Mesenchymal stem cell (in vitro differentiated cells and primary cell): ENCODE data around the gene PIP4K2A.
A peak's percentile ranks its signal among the peaks of the same experiment; 100 is the strongest.

Experiments used
- DNase-seq: peaks from one replicate; pipeline ENCODE4 v3.0.0-alpha.2; 2013
- H2AFZ ChIP-seq: one replicate; pipeline ENCODE4 v1.6.1; 2013; ENCODE audit warnings: low read depth, mild to moderate bottlenecking, control low read depth, inconsistent platforms, low read length, moderate library complexity
- H2AK5ac ChIP-seq: 2 replicates; pipeline ENCODE4 v1.6.1; 2013; ENCODE audit warnings: low read length, moderate library complexity, mild to moderate bottlenecking, inconsistent platforms; ENCODE audit not compliant: severe bottlenecking
- H2BK120ac ChIP-seq: one replicate; pipeline ENCODE4 v1.6.1; 2013; ENCODE audit warnings: low read depth, mild to moderate bottlenecking, inconsistent platforms, low read length, moderate library complexity
- H2BK12ac ChIP-seq, 2 experiments: one replicate each; pipeline ENCODE4 v1.6.1; 2013; ENCODE audit warnings: inconsistent platforms in 2 of 2, low read length in 2 of 2, mild to moderate bottlenecking in 2 of 2, moderate library complexity in 2 of 2, control low read depth in 1 of 2
- H2BK15ac ChIP-seq: one replicate; pipeline ENCODE4 v1.6.1; 2013; ENCODE audit warnings: mild to moderate bottlenecking, low read depth, inconsistent platforms; ENCODE audit not compliant: poor library complexity, severe bottlenecking
- H2BK5ac ChIP-seq: 2 replicates; pipeline ENCODE4 v1.6.1; 2013; ENCODE audit warnings: low read depth, mild to moderate bottlenecking, low read length, control low read depth, inconsistent platforms; ENCODE audit not compliant: poor library complexity, severe bottlenecking
- H3K14ac ChIP-seq, 2 experiments: one replicate each; pipeline ENCODE4 v1.6.1; 2013; ENCODE audit warnings: inconsistent platforms in 2 of 2, low read length in 2 of 2, control low read depth in 1 of 2, mild to moderate bottlenecking in 1 of 2, moderate library complexity in 1 of 2
- H3K18ac ChIP-seq, 2 experiments: one replicate each; pipeline ENCODE4 v1.6.1; 2013; ENCODE audit warnings: inconsistent platforms in 2 of 2, low read length in 2 of 2, control low read depth in 1 of 2, low read depth in 1 of 2, mild to moderate bottlenecking in 1 of 2
- H3K23ac ChIP-seq, 2 experiments: one replicate each; pipeline ENCODE4 v1.6.1; 2013; ENCODE audit warnings: inconsistent platforms in 2 of 2, low read length in 2 of 2, mild to moderate bottlenecking in 2 of 2, moderate library complexity in 2 of 2, control low read depth in 1 of 2
- H3K27ac ChIP-seq: 2 replicates; pipeline ENCODE4 v1.5.1; 2013; ENCODE audit warnings: mild to moderate bottlenecking, moderate library complexity, low read length, control low read depth, inconsistent platforms; ENCODE audit not compliant: poor library complexity, severe bottlenecking
- H3K27me3 ChIP-seq, 2 experiments: 2 replicates each; pipeline versions ENCODE4 v1.6.1 to v1.7.0; 2013; ENCODE audit warnings: low read length in 2 of 2, mild to moderate bottlenecking in 2 of 2, moderate library complexity in 2 of 2, control low read depth in 1 of 2, inconsistent platforms in 1 of 2; ENCODE audit not compliant: control insufficient read depth in 1 of 2, insufficient read depth in 1 of 2
- H3K36me3 ChIP-seq, 2 experiments: 2 replicates each; pipeline versions ENCODE4 v1.6.1 to v1.7.0; 2013; ENCODE audit warnings: low read length in 2 of 2, control low read depth in 1 of 2, inconsistent platforms in 1 of 2, low read depth in 1 of 2, mild to moderate bottlenecking in 1 of 2; ENCODE audit not compliant: insufficient read depth in 2 of 2, control insufficient read depth in 1 of 2
- H3K4ac ChIP-seq, 2 experiments: one replicate each; pipeline ENCODE4 v1.6.1; 2013; ENCODE audit warnings: inconsistent platforms in 2 of 2, low read length in 2 of 2, mild to moderate bottlenecking in 2 of 2, moderate library complexity in 2 of 2, control low read depth in 1 of 2, low read depth in 1 of 2
- H3K4me1 ChIP-seq: 2 replicates; pipeline ENCODE4 v1.6.1; 2013; ENCODE audit warnings: low read depth, low read length, control low read depth; ENCODE audit not compliant: control insufficient read depth, insufficient read depth
- H3K4me2 ChIP-seq: 2 replicates; pipeline ENCODE4 v1.6.1; 2013; ENCODE audit warnings: low read length, mild to moderate bottlenecking, inconsistent platforms; ENCODE audit not compliant: poor library complexity, severe bottlenecking
- H3K4me3 ChIP-seq, 2 experiments: 2 replicates each; pipeline versions ENCODE4 v1.5.1 to v1.7.0; 2013; ENCODE audit warnings: low read length in 2 of 2, mild to moderate bottlenecking in 2 of 2, control low read depth in 1 of 2, low read depth in 1 of 2; ENCODE audit not compliant: insufficient read depth in 1 of 2
- H3K79me1 ChIP-seq: replicated peaks from 2 replicates; pipeline ENCODE4 v1.6.1; 2013; ENCODE audit warnings: mild to moderate bottlenecking, control low read depth, low read length, inconsistent platforms; ENCODE audit not compliant: poor library complexity, severe bottlenecking
- H3K9ac ChIP-seq: 2 replicates; pipeline ENCODE4 v1.7.0; 2013; ENCODE audit warnings: mild to moderate bottlenecking, low read length, moderate library complexity
- H3K9me3 ChIP-seq: 2 replicates; pipeline ENCODE4 v1.7.0; 2013; ENCODE audit warnings: mild to moderate bottlenecking, low read length; ENCODE audit not compliant: control insufficient read depth
- H4K8ac ChIP-seq: one replicate; pipeline ENCODE4 v1.6.1; 2013; ENCODE audit warnings: inconsistent platforms, mild to moderate bottlenecking, low read length, moderate library complexity
- H4K91ac ChIP-seq: one replicate; pipeline ENCODE4 v1.6.1; 2013; ENCODE audit warnings: mild to moderate bottlenecking, low read length, inconsistent platforms
- WGBS: methylation state at CpG from one replicate; pipeline ENCODE4 v1.1.7; 2013; ENCODE audit warnings: mixed read lengths; 5-methylcytosine and 5-hydroxymethylcytosine counted together

PIP4K2A gene

DNA sequence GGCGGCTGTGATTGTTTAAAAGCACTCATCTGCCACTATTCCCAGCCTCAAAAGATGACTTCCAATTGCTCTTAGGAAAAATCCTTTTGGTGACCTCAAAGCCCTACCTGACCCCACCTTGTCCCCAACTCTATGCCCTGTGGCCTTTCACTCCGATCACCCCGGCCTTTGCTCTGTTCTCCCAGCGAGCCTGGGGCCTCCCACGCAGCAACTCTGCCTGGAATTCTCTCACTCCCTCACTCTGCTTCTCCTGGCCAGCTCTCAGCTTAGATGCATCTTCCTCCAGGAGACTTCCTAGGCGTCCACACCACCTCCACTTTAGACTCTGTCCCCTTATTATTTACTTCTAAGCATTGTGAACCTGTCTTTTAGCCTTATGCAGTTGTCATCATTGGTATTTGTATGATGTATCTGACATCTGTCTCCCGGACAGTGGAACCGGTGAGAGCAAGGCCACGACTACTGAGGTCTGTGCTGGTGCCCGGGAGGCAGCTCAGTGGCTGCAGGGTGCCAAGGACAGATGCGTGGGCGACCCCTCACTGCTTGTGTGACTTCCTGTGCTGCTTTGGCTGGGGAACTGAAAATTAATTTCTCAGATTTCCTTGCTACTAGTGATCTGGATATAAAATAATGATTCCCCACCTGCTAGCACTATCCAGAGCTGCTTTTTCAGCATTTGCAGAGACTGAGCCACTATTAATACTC, 63.0 kb downstream of the PIP4K2A start:
- Histone ChIP-seq H3K9ac (no peak overlapping the region), H3K79me1 (peaks cover 26% of the 10 kb centered on the region), H3K27ac (no peak overlapping the region), H3K4me2 (no peak overlapping the region), H3K9me3 (no peaks in the 10 kb centered on the region), H3K4ac (peak overlapping the region in 1 of 2 experiments; percentile 24), H3K23ac (no peak overlapping the region), H4K8ac (no peak overlapping the region), H3K36me3 (peaks cover 0 to 7% of the 10 kb centered on the region in 2 experiments), H3K4me3 (no peak overlapping the region), H2BK120ac (no peak overlapping the region), H3K27me3 (no peaks in the 10 kb centered on the region), H2BK15ac (no peak overlapping the region), H2BK12ac (peak overlapping the region in 1 of 2 experiments; percentile 24), H2BK5ac (no peak overlapping the region), H3K4me1 (peaks cover 29% of the 10 kb centered on the region), H2AFZ (no peak overlapping the region), H4K91ac (peak overlapping the region; percentile 29), H3K18ac (peak overlapping the region in 1 of 2 experiments; percentile 6), H2AK5ac (peak overlapping the region; percentile 75), H3K14ac (no peak overlapping the region)
- no peak for DNase-seq
- 97% methylated on average over 9 of the region's 12 CpGs for WGBS

DNA sequence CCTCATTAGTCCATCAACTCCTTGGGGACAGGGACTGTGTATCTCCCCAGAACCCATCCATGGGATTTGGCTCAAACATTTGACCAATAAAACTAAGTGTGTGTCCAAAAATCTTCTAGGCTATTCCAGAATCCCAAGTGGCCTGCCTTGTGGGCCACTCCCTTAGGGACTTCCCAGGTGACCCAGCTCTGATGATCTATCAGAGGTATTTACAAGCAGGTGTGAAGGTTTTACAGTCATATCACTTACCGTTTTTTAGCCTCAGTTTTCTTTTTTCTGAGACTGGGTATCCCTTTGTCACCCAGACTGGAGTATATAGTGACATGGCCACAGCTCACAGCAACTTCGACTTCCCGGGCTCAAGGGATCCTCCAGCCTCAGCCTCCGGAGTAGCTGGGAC, 64.4 kb downstream of the PIP4K2A start:
- Histone ChIP-seq H3K4me1 (peaks cover 23% of the 10 kb centered on the region), H3K9ac (no peak overlapping the region), H3K4me2 (no peak overlapping the region), H3K4ac (no peak overlapping the region), H2BK12ac (no peak overlapping the region), H2AK5ac (peak overlapping the region; percentile 73), H3K36me3 (peaks cover 0 to 7% of the 10 kb centered on the region in 2 experiments), H3K79me1 (peaks cover 23% of the 10 kb centered on the region), H3K4me3 (no peak overlapping the region), H3K23ac (no peak overlapping the region), H2BK15ac (no peak overlapping the region), H2AFZ (no peak overlapping the region), H3K9me3 (no peaks in the 10 kb centered on the region), H4K8ac (no peak overlapping the region), H2BK120ac (no peak overlapping the region), H2BK5ac (no peak overlapping the region), H3K27ac (peak overlapping the region; percentile 82), H4K91ac (no peak overlapping the region), H3K14ac (no peak overlapping the region), H3K18ac (no peak overlapping the region), H3K27me3 (no peaks in the 10 kb centered on the region)
- no peak for DNase-seq
- WGBS = 95% methylated on average over 4 of the region's 4 CpGs

DNA sequence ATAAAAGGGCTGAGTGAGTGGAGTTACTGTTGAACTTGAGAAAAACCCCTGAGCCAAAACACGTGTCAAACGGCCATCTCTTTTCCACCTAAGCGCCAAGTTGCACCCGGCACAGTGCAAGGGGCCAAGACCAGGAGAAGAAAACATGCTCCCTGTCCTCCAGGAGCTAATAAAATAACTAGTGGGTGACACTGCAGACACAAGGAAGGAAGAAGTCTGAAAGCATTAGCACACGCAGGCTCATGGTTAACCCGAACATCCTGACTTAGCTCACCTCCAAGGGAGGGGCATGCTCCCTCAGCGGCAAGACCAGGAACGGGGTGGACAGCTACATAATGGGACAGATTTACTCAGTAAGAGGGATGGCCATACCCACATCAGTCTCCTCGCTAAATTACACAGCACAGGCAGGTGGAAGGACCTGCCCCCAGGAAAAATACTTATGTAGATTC, 65.0 kb downstream of the PIP4K2A start:
- Histone ChIP-seq H3K36me3 (peaks cover 0 to 7% of the 10 kb centered on the region in 2 experiments), H3K79me1 (peaks cover 21% of the 10 kb centered on the region), H3K18ac (peak overlapping the region in 1 of 2 experiments; percentile 0), H3K9ac (peak overlapping the region; percentile 72), H4K8ac (no peak overlapping the region), H3K27me3 (no peaks in the 10 kb centered on the region), H2BK12ac (peak overlapping the region in 1 of 2 experiments; percentile 79), H3K4me2 (peak overlapping the region; percentile 27), H3K4me3 (no peak overlapping the region), H3K27ac (peak overlapping the region; percentile 82), H3K14ac (peak overlapping the region in 1 of 2 experiments; percentile 35), H2BK120ac (no peak overlapping the region), H4K91ac (peak overlapping the region; percentile 30), H3K4ac (peak overlapping the region in 1 of 2 experiments; percentile 39), H2AFZ (no peak overlapping the region), H3K9me3 (no peaks in the 10 kb centered on the region), H2AK5ac (peak overlapping the region; percentile 73), H2BK5ac (peak overlapping the region; percentile 4), H3K23ac (no peak overlapping the region), H2BK15ac (no peak overlapping the region), H3K4me1 (peaks cover 20% of the 10 kb centered on the region)
- DNase-seq = no peak
- WGBS = 86% methylated on average over 9 of the region's 9 CpGs

DNA sequence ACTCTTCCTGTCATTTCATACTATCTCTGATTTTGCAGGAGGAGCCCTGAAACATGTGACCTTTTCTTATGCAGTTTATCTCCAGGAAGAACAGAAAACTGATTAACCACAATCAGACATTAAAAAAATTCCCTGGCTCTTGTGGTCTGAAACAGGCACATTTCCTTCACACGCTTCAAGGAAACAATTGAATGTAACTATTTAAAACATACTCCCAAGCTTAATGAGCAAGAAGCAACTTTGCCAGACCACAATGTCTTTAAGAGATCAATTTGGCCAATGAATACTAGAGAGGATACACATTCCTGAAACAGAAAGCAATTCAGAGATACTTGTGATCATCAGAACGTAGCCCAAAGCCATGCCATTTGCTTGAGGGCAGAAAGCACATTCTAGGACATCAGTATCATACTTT, 65.8 kb downstream of the PIP4K2A start:
- no peaks in the 10 kb centered on the region for H3K27me3 ChIP-seq
- H2AK5ac ChIP-seq = no peak overlapping the region
- peak overlapping the region; percentile 72 for H3K9ac ChIP-seq
- H2BK15ac ChIP-seq = no peak overlapping the region
- H3K18ac ChIP-seq = no peak overlapping the region
- H2BK5ac ChIP-seq = no peak overlapping the region
- no peak overlapping the region for H4K8ac ChIP-seq
- H3K14ac ChIP-seq = no peak overlapping the region
- H3K9me3 ChIP-seq = no peaks in the 10 kb centered on the region
- no peak overlapping the region for H2BK12ac ChIP-seq
- no peak overlapping the region for H3K4me2 ChIP-seq
- peak; percentile 79 for DNase-seq
- no peak overlapping the region for H2AFZ ChIP-seq
- H3K79me1 ChIP-seq = peaks cover 26% of the 10 kb centered on the region
- peak overlapping the region in 1 of 2 experiments; percentile 39 for H3K4me3 ChIP-seq
- H3K4me1 ChIP-seq = peaks cover 21% of the 10 kb centered on the region
- H3K23ac ChIP-seq = no peak overlapping the region
- H3K4ac ChIP-seq = no peak overlapping the region
- no peak overlapping the region for H4K91ac ChIP-seq
- WGBS = 12% methylated on average over 2 of the region's 2 CpGs
- no peak overlapping the region for H2BK120ac ChIP-seq
- H3K27ac ChIP-seq = peak overlapping the region; percentile 55
- H3K36me3 ChIP-seq = peaks cover 0 to 7% of the 10 kb centered on the region in 2 experiments
